ENCODE results near the gene COPS9.

GRCh38 chr2:240160291-240161086 is 24.4 kb upstream of the COPS9 start:
- no peak for TF ChIP-seq POLR2AphosphoS5 (IDR thresholded peaks at IDR 0.05; ENCODE audit: low read depth, low read length)
- no peak for TF ChIP-seq POLR2A (IDR thresholded peaks at IDR 0.05; ENCODE audit: low read depth, low read length)
- TF ChIP-seq SPI1 (IDR thresholded peaks at IDR 0.05; ENCODE audit: low read depth, low read length), result no peak
- TF ChIP-seq TAF1 (IDR thresholded peaks at IDR 0.05; ENCODE audit: low read depth, low read length), result no peak
- no peak for TF ChIP-seq PAX5 (IDR thresholded peaks at IDR 0.05; ENCODE audit: insufficient read depth, low read length, severe bottlenecking)
- no peak for TF ChIP-seq POU2F2 (IDR thresholded peaks at IDR 0.05; ENCODE audit: low read depth, low read length)
